ENCODE data around the gene MYL1.

Gene MYL1

DNA sequence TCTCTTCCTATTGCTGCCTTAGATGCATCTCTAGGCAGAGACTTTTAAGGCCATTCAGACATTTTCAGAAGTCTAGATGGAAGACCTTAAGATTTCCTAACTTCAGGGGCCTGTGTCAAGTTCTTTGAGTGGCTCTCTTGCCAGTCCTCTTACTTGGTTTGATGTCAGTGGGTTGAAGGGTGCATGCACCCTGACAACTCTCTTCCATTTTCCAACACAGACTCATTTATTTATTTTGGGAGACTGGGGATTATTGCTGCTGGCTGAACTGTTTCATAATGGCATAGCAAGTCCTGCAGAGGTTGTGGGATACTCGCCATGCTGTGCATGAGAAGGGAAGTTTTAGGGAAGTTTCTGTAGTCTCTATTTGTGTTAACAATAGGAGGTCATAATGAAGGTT is 50.7 kb downstream of the MYL1 start:
- no peak for DNase-seq

DNA sequence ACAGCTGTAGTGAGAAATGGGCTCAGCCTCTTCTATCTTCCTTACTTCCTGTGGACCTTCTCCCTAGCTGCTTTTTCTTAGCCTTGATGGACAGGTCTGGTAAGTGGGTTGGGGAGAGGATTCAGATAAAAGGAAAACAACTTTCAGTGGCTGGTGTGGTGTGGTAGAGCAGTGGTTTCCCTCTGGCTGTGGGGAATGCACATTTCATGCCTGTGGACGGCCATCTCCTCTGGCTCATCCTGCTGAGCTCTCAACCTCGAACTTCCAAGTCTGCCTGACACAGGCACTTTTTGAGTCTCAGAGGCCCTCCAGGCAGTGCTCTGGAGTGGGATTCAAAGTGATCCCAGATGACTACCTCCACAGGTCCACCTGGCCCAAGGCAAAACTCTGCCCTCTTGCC is 51.1 kb downstream of the MYL1 start:
- DNase-seq: no peak

DNA sequence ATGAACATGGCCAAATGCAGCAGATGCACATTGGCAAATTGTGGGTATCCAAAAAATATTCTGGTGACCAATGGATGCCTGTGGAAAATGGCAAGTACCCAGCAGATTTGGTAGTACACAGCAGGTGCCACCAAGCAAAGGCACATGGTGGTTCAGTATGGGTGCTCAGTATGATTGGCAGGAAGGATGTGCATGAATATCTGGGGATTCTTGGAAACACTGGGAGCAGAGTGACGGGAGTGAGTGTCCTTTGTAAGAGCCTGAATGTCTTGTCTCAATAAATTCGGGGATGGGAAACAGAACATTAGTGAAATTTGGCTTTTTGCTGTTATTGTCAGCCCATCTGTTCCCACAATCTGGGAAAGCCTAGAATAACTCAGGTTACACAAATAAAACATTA is 52.9 kb downstream of the MYL1 start:
- DNase-seq: no peak

- no peak for DNase-seq
Measured at GRCh38 chr2:210259687-210260086, 55.3 kb downstream of the MYL1 start.

- DNase-seq: no peak
Measured at GRCh38 chr2:210252699-210253606, 62.0 kb downstream of the MYL1 start.

DNA sequence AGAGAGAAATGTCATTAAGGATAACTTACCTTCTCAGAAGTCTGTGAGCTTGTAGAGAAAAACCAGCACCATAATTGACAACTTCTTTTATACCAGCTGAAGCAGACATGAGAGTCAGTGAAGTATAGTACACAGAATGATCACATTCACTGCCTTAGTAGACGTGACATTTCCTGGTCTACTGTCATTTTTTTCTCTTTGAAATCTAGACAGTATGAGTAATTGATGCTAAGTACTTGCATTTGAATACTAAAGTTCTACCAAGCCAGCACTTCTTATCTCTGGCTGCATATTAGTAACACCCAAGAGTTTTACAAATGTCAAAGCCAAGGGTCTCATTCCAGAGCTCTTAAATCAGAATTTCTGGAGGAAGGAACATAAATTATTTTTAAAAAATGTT is 64.4 kb downstream of the MYL1 start:
- no peak for DNase-seq

Measured in NCI-H1436 (cell line).